GM18517 (cell line): ENCODE data around the gene TEX10.
A peak's percentile ranks its signal among the peaks of the same experiment; 100 is the strongest.
"Not testable (repeated sequence)": the region's sequence is repeated elsewhere in the genome, so short reads cannot be mapped to it uniquely, and the experiment has no call there.

Source experiments
- ATAC-seq: cut with Tn5 transposase; IDR thresholded peaks from one replicate; pipeline ENCODE4 v1.9.1; 2021; ENCODE audit warnings: mild to moderate bottlenecking, moderate library complexity; ENCODE audit not compliant: unreplicated experiment

Gene TEX10

DNA sequence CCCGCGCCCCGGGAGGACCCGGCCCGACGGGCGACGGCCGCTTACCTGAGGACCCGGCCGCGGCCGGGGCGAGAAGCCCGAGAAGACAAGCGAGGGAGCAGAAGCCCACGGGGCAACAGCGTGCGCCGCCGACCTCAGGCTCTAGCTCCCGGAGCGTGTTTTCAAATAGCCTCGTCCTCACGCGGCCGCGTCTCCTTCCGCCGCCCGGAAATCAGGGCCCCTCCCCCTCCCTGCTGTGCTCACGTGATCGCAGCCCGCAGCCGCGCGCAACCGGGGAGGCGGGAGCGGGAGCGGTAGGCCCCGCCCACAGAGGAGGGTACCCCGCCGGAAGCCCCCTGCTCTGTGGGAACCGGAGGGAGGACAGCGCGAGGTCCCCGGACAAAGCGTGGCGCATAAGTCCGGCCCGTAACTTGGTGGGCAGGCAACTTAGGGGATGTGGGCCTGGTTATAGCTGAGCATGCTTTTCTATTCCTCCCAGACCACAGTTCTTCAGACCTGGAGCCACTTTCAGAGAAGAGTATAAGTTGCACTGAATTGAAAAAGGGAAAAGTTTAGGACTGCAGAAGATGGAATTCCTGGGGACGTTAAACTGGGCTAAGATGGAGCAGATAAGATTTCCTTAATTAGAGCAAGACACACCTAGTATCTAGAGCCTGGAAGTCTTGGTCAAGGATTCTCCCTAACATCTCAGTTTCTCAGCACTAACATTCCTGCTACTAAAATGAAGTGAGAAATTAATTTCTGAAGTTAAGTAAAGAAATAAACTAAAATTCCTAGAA is at the start of gene TEX10:
Gene TEX10, minus strand, starts transcription at position 216 of the 779 bp plus-strand sequence. CDS start 3,579 bp downstream, outside the sequence.
- peak; percentile 73 for ATAC-seq

DNA sequence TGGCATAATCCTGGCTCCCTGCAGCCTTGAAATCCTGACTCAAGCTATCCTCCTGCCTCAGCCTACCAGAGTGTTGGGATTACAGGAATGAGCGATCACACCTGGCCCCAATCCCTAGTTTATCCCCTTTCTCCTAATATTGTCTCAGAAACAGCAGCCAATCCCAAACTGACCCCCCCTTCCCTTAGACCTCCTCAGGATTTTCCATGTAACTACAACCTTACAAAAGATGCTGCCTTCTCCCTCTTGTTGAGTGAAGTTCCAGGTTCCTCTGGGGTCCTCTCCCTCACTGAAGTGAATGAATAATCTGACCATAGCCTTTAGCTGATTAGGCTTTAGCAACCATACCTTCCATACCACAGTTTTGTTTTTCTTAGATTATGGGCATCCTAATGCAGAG is 48.3 kb upstream of the TEX10 start:
- no peak for ATAC-seq

DNA sequence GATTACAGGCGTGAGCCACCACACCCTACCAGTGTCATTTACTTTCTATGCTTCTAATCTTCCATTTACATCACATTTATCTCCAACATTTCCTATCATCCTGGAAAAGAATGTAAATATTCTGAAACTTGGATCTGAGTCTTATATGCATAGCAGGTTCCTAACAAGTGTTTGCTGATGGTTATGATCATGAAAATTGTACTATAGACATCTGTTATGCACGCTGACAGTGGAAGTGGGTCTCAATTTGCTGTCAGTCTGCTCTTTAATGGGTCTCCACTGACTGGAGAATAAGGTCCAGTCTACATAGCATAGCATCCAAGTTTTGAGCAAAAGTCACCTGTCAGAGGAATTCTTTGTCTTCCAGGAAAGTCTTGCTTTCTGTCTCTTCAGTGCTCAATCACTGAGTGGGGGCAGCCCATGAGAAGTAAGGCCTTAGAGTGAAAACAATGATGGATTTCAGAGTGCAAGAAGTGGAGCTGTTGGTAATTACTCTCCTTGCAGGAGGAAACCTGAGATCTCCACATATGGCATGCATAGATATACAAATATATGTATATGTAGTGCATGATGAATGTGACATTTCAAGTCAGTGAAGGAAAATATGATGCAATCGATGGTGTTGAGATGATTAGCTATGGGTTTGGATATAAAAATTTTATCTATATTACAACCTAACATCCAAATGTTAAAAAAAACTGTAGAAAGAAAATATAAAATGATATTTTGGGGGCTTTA is 45.0 kb upstream of the TEX10 start:
- no peak for ATAC-seq

DNA sequence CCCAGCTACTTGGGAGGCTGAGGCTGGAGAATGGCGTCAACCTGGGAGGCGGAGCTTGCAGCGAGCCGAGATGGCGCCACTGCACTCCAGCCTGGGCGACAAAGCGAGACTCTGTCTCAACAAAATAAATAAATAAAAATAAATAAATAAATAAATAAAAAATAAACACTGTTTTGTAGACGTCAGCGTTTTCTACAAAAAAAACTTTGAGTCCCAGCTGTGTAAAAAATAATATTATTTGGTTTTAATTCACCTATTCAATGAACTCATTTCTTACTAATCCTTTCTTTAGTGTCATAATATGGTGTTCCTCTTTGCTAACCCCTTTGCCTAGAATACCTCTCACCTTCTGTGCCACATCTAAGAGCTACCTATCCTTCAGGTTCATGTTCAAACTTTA is 44.0 kb upstream of the TEX10 start:
- no peak for ATAC-seq

DNA sequence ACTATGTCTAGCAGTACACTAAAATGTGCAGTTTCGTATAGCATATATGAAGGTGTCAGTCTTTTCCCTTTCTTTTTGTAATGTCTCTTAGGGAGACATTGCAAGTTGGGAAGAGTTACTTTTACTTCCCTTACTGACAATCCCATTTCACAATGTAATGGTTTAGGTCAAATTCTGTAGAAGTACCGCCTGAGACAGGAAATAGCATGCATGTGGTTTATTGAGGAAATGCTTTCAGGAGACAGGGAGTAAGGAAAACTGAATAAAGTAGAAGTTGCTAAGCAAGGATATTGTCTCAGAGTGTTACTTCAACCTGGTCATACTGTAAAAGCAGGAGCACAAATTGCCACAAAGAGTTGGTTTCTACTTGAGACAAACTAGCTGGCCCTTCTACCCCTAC is 42.1 kb upstream of the TEX10 start:
- no peak for ATAC-seq

DNA sequence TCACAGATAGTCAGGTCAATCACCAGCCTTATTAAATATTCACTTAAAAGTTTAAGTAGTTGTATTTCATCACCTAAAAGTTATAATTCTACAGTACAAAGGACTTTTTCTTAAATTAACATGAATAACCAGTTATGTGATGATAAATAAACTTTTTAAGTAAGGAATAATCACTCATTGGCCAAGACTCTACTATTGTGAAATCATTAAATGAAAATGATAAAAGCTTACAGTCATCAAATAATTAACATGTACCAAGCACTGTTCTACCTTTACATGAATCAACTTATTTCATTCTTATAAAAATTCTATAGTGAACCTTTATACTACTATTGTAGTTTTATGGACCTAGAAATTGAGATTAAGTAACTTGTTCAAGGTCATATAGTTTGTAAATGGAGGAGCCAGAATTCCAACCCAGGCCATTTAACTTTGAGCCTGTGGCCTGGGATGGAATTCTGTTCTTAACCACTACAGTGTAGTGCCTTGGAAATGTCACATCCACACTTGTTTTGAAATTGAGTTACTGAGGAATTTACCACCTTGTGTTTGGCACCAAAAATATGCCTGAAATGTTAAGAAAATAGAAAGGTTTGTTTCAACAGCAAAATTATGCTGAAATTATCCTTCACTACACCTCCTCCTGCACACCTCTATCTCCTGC is 41.4 kb upstream of the TEX10 start:
- ATAC-seq, result no peak

DNA sequence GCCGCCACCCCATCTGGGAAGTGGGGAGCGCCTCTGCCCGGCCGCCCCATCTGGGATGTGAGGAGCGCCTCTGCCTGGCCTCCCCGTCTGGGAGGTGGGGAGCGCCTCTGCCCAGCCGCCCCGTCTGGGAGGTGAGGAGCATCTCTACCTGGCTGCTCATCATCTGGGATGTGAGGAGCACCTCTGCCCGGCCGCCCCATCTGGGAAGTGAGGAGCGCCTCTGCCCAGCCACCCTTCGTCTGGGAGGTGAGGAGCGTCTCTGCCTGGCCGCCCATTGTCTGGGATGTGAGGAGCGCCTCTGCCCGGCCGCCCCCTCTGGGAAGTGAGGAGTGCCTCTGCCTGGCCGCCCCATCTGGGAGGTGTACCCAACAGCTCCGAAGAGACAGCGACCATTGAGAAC is 40.2 kb upstream of the TEX10 start:
- ATAC-seq, result not testable (repeated sequence)

DNA sequence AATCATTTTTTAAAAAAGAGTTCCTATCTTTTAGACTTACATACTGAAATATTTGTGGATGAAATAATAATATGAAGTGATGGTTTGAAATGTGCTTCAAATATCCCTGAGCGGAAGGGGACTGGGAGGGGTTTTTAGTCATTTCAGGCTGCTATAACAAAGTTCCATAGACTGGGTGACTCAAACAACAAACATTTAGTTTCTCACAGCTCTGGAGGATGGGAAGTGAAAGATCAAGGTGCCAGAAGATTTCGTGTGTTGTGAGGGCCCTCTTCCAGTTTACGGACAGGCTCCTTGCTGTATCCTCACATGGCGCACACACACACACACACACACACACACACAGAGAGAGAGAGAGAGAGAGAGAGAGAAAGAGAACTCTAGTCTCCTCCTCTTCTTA is 27.1 kb upstream of the TEX10 start:
- no peak for ATAC-seq

DNA sequence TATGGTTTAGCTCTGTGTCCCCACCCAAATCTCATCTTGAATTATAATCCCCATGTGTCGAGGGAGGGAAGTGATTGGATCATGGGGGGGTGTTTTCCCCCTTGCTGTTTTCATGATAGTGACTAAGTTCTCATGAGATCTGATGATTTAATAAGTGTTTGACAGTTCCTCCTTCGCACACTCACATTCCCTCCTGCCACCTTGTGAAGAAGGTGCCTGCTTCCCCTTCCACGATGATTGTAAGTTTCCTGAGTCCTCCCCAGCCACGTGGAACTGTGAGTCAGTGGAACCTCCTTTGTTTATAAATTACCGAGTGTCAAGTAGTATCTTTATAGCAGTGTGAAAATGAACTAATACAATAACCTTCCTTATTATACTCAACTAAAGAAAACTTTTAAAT is 24.3 kb upstream of the TEX10 start:
- no peak for ATAC-seq

DNA sequence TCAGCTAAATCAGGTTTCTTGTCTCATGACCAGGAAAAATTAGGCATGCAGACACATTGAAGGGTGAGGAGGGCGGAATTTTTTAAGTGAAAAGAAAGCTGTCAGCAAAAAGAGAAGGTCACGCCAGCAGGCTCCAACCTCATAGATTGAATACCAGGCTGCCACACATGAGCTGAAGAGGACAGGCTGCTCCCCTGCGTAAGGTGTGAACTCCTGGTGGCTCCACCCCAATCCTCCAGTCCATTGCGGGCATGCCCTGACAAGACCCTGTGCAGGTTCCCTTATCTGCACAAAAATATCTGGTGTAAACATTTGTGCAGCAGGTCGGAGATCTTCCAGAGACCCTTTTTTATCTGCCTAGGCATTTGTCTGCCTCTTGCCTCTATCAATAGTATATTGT is 22.9 kb upstream of the TEX10 start:
- ATAC-seq, result no peak

DNA sequence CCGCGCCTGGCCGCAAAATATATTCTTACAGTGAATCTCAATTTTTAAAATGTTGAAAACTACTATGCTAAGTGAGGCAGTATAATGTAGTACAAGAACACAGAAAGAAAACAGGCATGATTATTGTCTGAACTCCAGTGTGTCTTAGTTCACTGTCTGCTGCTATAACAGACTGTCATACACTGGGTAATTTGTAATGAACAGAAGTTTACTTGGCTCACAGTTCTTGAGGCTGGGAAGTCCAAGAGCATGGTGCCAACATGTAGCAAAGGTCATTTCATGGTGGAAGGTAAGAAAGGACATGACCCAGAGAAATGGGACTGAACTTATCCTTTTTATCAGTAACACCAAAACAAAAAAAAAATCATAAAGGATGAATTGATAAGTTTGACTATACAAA is 19.9 kb upstream of the TEX10 start:
- no peak for ATAC-seq

DNA sequence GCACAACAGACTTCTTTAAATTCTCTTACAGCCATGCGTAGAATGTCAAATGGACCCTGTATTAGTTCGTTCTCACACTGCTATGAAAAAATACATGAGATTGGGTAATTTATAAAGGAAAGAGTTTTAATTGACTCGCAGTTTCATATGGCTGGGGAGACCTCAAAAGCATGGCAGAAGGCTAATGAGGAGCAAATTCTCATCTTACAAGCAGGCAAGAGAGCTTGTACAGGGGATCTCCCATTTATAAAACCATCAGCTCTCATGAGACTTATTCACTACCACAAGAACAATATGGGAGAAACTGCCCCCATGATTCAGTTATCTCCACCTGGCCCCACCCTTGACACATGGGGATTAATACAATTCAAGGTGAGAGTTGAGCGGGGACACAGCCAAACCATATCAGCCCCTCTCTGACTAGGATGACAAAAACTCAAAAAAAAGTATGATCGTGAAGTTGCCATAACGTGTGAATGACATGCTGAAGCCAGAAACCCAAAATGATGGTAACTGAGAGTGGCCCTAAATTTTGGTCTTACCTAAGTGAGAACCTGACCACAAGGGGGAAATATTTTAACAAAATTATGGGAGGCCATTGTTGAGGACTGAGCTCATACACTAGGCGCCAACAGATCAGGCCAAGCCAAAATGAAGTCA is 17.5 kb upstream of the TEX10 start:
- ATAC-seq, result no peak

DNA sequence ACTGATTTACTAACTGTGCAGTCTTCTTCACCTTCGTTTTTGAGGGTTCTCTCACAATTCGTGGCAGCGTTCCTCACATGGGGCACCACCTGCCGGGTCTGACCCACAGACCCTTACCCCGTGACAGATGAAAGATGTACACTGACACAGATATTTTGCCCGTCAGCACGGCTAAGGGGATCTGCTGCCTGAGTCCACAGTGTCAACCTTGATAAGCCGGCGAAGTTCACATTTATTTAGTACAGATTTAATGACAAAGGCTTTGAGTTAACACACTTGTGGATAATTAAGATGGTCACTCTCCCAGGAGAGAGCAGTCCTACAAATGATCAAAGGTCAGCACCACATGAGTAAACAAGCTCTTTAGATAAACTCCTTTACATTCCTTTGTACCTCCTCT is 15.9 kb upstream of the TEX10 start:
- ATAC-seq, result no peak

DNA sequence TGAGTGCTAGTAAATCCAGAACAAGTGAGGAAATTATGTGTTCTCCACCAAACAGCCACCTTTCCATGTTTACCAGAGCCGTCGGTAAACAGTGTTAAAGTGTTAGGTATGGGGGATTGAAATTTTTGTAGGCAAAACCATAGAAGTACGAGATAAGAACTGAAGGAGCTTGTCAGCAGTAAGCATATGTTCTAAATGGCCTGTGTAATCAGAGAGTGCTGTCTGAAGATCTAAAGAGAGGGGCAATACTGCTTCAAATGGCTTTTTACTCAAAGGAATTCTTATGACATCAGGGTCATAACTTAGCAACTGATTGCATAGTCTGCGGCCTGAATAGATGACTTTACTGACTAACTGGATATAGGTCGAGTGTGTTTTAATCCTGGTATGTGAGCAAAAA is 13.4 kb upstream of the TEX10 start:
- no peak for ATAC-seq

DNA sequence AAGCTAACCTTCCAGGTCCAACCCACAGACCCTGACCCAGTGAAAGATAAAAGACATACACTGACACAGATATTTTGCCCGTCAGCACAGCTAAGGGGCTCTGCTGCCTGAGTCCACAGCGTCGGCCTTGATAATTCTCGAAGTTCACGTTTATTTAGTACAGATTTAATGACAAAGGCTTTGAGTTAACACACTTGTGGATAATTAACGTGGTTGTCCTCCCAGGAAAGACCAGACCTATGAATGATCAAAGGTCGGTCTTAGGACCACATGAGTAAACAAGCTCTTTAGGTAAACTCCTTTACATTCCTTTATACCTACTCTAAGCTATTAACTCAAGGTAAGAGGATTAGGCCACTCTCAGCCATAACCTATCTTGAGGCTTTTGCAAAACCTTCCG is 11.3 kb upstream of the TEX10 start:
- no peak for ATAC-seq

DNA sequence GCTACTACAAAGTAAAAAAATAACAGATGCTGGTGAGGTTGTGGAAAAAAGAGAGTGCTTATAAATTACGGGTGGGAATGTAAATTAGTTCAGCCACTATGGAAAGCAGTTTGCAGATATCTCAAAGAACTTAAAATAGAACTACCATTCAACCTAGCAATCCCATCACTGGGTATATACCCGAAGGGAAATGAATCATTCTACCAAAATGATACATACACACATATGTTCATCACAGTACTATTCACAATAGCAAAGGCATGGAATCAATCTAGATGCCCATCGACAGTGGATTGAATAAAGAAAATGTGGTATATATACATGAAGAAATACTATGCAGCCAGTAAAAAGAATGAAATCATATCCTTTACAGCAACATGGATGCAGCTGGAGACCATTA is 6.3 kb upstream of the TEX10 start:
- ATAC-seq, result no peak

DNA sequence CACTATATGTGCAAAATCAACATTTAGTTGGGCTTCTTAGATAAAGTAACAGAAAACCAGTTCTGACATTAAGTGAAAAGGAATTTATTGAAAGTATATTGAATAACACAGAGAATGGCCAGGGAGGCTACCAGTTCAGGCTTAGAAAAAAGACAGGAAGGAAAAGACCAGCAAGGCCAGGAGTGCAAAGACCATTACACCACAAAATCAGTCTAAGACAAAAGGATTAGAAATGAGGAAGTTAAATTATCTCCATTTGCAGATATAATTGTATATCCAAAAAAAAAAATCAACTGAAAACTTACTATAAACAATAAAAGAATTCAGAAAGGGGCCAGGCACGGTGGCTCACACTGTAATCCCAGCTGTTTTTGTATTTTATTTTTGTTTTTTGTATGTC is 4.8 kb upstream of the TEX10 start:
- ATAC-seq, result no peak

DNA sequence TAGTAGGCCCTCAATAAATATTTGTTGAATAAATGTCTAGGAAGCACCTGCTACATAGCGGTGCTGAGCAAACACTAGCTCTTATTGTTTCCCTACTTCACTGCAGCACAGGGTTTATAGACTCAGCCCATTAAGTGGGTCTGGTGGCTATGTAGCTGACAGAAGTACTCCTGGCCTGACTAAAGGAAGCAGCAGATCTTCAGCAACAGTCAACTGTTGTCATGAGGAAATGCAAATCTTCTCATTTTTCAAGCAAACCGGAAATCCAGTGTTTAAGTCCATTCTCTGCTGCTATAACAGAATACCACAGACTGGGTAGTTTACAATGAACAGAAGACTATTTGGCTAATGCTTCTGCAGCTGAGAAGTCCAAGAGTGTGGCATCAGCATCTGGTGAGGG is 2.8 kb upstream of the TEX10 start:
- ATAC-seq, result no peak

DNA sequence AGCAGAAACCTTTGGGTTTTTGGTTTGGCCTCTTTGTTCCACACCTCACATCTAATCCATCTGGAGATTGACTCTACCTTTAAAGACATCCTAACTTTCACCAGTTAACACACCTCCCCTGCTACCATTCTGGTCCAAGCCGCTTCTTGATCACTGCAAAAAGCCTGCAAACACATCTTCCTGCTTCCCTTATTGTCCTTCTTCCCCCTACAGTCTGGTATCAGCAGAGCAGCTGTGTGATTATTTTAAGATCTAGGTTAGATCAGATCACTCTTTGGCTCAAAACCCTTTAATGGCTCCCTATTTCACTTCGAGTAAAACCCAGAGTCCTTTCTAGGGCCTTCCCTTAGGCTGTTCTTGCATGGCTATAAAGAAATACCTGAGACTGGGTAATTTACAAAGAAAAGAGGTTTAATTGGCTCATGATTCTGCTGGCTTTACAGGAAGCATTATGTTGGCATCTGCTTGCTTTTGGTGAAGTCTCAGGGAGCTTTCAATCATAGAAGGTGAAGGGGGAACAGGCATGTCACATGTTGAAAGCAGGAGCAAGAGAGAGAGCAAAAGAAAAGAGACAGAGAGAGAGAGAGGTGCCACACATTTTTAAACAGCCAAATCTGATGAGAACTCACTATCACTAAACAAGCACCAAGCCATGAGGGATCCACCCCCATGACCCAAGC is 1.5 kb upstream of the TEX10 start:
- no peak for ATAC-seq

DNA sequence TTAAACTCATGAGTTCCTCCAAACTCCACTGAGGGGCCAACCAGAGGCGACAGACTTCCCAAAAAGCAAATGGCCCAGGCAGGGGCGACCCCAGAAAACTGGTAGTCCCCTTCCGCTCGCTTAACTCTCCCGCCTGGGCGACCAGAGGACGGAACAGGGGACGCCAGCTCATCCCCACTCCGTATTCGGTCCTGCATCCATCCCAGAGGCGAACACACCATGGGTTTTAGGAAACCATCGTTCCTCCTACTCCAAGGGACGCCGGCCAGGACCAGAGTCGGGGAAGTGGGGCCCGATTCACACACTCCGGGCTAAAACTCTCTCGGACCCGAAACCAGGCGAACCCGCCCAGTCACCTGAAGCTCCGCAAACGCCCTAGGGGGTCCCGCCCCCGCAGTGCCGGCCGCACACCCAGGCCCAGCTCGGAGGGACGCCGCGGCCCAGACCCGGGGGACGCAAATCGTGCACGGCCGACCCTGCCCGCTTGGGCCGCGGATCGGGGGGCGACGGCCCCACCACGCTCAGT is 478 bp downstream of the TEX10 start:
- peak; percentile 46 for ATAC-seq

DNA sequence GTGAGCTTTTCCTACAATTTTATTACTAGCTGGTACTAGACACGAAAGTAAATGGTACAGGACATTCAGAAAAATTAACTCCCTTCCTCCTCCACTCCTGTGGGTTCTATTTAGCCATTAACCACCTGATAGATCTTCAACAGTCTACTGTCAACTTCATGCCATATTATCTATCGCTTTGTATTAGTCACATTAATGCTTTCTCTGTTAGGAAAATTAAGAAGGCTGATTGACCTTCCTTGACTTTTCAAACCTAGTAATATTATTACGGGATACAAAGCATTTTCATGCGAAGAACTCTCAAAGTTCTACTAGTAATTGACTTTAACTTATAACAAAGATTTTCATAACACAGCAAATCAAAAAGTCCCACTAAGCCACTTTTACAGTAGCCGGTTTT is 1.2 kb downstream of the TEX10 start:
- ATAC-seq, result no peak
